Subcutaneous abdominal adipose tissue (tissue), 5 donors: Measurements from ENCODE around the gene RAB29.

ENCODE experiments used
- H3K27ac ChIP-seq: one replicate; pipeline ENCODE4 v1.7.0; 2013; ENCODE audit warnings: low read depth, mild to moderate bottlenecking, inconsistent platforms, low read length, moderate library complexity
- H3K27me3 ChIP-seq, 5 donors: one replicate each; pipeline ENCODE4 v1.7.0; 2013; ENCODE audit warnings: low read length in 5 of 5, inconsistent platforms in 1 of 5; ENCODE audit not compliant: control insufficient read depth in 5 of 5, insufficient read depth in 4 of 5
- H3K36me3 ChIP-seq, 5 donors: one replicate each; pipeline ENCODE4 v1.7.0; 2013; ENCODE audit warnings: low read length in 5 of 5; ENCODE audit not compliant: control insufficient read depth in 5 of 5, insufficient read depth in 5 of 5
- H3K4me1 ChIP-seq, 5 donors: one replicate each; pipeline ENCODE4 v1.7.0; 2013; ENCODE audit warnings: low read length in 5 of 5, mild to moderate bottlenecking in 3 of 5, moderate library complexity in 1 of 5; ENCODE audit not compliant: control insufficient read depth in 5 of 5, insufficient read depth in 5 of 5
- H3K4me3 ChIP-seq, 5 donors: one replicate each; pipeline ENCODE4 v1.7.0; 2013; ENCODE audit warnings: low read length in 5 of 5, low read depth in 1 of 5
- H3K9ac ChIP-seq, 5 donors: one replicate each; pipeline ENCODE4 v1.7.0; 2013; ENCODE audit warnings: low read length in 5 of 5, mild to moderate bottlenecking in 4 of 5, moderate library complexity in 3 of 5
- H3K9me3 ChIP-seq, 5 donors: one replicate each; pipeline ENCODE4 v1.7.0; 2013; ENCODE audit warnings: low read length in 5 of 5; ENCODE audit not compliant: control insufficient read depth in 5 of 5
- donor health status: healthy.
- donor health status: healthy.
- donor health status: healthy.
- donor health status: healthy.
- donor health status: healthy.

Gene RAB29

DNA sequence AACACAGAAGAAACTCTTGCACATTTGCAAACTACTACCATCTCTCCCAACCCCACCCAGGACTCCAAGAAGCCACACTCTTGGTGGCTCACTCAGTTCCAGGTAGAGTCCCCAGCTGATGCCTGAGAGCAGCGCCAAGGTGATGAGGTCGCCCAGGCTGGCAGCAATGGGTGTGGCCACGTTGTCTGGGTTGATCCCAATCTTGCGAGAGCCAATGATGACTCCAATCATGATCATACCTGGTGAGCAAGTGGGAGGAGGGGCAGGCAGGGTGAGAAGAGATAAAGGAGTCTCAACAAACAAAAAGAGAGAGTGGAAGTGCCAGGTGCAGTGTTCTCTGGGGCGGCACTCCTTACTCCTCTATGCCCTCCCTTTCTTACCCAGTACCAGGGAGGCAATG lies 23.3 kb upstream of the RAB29 start:
- Histone ChIP-seq H3K27ac (no peak overlapping the region), H3K27me3 (no peaks in the 10 kb centered on the region), H3K36me3 (peaks cover 14 to 71% (median 69%) of the 10 kb centered on the region in 5 donors), H3K4me3 (no peak overlapping the region), H3K9ac (no peak overlapping the region), H3K4me1 (no peaks in the 10 kb centered on the region), H3K9me3 (no peaks in the 10 kb centered on the region)

DNA sequence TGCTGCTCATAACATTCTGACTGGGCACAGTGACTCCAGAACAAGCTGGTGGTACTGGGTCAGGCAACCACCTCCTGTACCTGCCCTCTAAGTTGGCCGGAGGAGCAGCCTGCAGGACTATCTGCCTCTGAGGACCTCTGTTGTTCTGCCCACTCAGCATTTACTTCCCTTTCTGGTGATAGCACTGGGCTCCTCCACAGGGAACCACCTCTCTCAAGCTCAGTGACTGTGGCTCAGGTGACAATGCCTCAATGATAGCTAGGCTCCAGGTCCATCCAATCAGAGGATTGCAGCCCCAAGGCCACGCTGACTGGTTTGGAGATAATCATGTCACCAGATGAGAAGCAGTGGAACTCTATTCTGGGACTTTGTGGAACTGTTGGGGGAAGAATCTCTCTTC lies 21.9 kb upstream of the RAB29 start:
- H3K4me1 ChIP-seq, result no peaks in the 10 kb centered on the region
- H3K36me3 ChIP-seq, result peaks cover 16 to 85% (median 76%) of the 10 kb centered on the region in 5 donors

GRCh38 chr1:205794011-205794730 lies 18.9 kb upstream of the RAB29 start:
- H3K36me3 ChIP-seq, result peaks cover 19 to 90% (median 74%) of the 10 kb centered on the region in 5 donors

More for the DNA sequence above, 21.9 kb upstream of the RAB29 start:
- Histone ChIP-seq H3K9me3 (no peaks in the 10 kb centered on the region), H3K4me3 (no peak overlapping the region), H3K27ac (no peak overlapping the region), H3K9ac (no peak overlapping the region), H3K27me3 (no peaks in the 10 kb centered on the region)

GRCh38 chr1:205792961-205793673 lies 17.8 kb upstream of the RAB29 start:
- H3K4me1 ChIP-seq, result no peaks in the 10 kb centered on the region
- H3K9me3 ChIP-seq, result no peaks in the 10 kb centered on the region
- H3K36me3 ChIP-seq, result peaks cover 19 to 80% (median 63%) of the 10 kb centered on the region in 5 donors
- no peak overlapping the region for H3K9ac ChIP-seq
- H3K4me3 ChIP-seq, result no peak overlapping the region
- no peak overlapping the region for H3K27ac ChIP-seq
- no peaks in the 10 kb centered on the region for H3K27me3 ChIP-seq

More at GRCh38 chr1:205794011-205794730, 18.9 kb upstream of the RAB29 start:
- H3K4me3 ChIP-seq, result no peak overlapping the region
- no peak overlapping the region for H3K27ac ChIP-seq
- peak overlapping the region in 1 of 5 donors; percentile 7 for H3K9ac ChIP-seq
- no peaks in the 10 kb centered on the region for H3K27me3 ChIP-seq
- H3K4me1 ChIP-seq, result no peaks in the 10 kb centered on the region
- no peaks in the 10 kb centered on the region for H3K9me3 ChIP-seq

GRCh38 chr1:205792481-205792881 lies 17.2 kb upstream of the RAB29 start:
- Histone ChIP-seq H3K36me3 (peaks cover 18 to 73% (median 57%) of the 10 kb centered on the region in 5 donors), H3K4me1 (no peaks in the 10 kb centered on the region), H3K4me3 (no peak overlapping the region), H3K9me3 (no peaks in the 10 kb centered on the region), H3K27me3 (no peaks in the 10 kb centered on the region), H3K27ac (no peak overlapping the region), H3K9ac (no peak overlapping the region)

GRCh38 chr1:205791568-205792180 lies 16.4 kb upstream of the RAB29 start:
- Histone ChIP-seq H3K27me3 (no peaks in the 10 kb centered on the region), H3K27ac (no peak overlapping the region), H3K4me1 (no peaks in the 10 kb centered on the region), H3K9me3 (no peaks in the 10 kb centered on the region), H3K36me3 (peaks cover 17 to 65% (median 49%) of the 10 kb centered on the region in 5 donors), H3K4me3 (no peak overlapping the region), H3K9ac (no peak overlapping the region)

DNA sequence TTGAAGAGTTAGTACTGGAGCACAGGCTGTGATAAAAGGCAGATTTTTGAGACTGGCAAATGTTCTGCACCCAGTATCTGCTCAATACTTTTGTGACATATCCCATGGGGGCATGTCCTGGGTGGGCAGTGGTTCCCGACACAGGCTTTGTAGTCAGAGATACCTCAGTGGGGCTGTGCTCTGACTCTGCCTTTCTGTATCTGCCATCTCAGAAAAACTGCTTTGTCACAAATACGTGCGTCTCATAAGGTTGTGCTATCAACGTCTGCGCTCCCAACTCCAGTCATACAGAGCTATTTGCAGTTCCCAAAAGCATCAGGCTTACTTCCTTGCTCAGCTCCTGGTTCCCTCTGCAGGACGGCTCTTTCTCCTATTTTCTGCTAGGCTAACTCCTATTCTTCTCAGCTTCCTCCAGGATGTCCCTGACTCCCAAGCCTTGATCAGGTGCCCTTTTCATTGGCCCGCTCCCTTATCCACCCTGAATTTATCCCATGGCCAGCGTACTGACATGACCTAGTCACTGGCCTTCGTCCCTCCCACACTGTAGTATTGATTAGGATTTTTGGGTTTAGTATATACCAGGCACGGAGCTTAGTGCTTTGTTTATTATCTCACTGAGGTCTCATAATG lies 12.1 kb upstream of the RAB29 start:
- H3K27ac ChIP-seq, result no peak overlapping the region
- peaks cover 0 to 14% (median 4%) of the 10 kb centered on the region in 5 donors for H3K4me1 ChIP-seq
- H3K9ac ChIP-seq, result no peak overlapping the region
- peaks cover 3 to 25% (median 15%) of the 10 kb centered on the region in 5 donors for H3K36me3 ChIP-seq
- H3K4me3 ChIP-seq, result no peak overlapping the region
- H3K9me3 ChIP-seq, result no peaks in the 10 kb centered on the region
- H3K27me3 ChIP-seq, result no peaks in the 10 kb centered on the region

DNA sequence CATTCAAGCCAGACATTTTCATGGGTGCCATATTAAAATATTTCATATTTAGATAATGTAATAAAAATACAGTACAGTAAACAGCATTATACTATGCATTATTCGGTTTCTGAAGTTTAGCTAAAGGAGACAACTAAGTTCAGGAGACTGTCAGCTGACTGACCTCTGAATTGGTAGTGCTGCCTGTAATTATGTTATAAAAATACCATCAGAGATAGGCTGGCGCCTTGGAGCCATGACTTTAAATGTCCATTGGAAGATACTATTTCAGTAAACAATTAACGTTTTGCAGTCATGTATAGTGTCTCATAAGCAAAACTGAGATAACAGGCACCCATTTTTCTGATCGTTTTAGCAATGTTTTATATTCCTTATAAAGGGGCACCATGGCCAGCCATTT lies 11.3 kb upstream of the RAB29 start:
- peaks cover 0 to 14% (median 4%) of the 10 kb centered on the region in 5 donors for H3K4me1 ChIP-seq
- H3K9me3 ChIP-seq, result no peaks in the 10 kb centered on the region
- no peaks in the 10 kb centered on the region for H3K27me3 ChIP-seq
- H3K4me3 ChIP-seq, result no peak overlapping the region
- peaks cover 3 to 18% (median 15%) of the 10 kb centered on the region in 5 donors for H3K36me3 ChIP-seq
- no peak overlapping the region for H3K9ac ChIP-seq
- H3K27ac ChIP-seq, result no peak overlapping the region

- H3K9me3 ChIP-seq, result no peaks in the 10 kb centered on the region
- H3K36me3 ChIP-seq, result peaks cover 3 to 12% (median 9%) of the 10 kb centered on the region in 5 donors
- no peak overlapping the region for H3K4me3 ChIP-seq
- peaks cover 0 to 14% (median 4%) of the 10 kb centered on the region in 5 donors for H3K4me1 ChIP-seq
- no peaks in the 10 kb centered on the region for H3K27me3 ChIP-seq
- H3K9ac ChIP-seq, result no peak overlapping the region
- H3K27ac ChIP-seq, result no peak overlapping the region
Observed at GRCh38 chr1:205785446-205785845, 10.2 kb upstream of the RAB29 start.
